ENCODE measurements around the gene NAA20. TPM values are rescaled to one million over a fixed set of nuclear protein-coding genes. Genes with fewer than 3 reads are reported as not detected.

Gene NAA20
- total and polyA plus RNA-seq, 4 donors = 33.6 to 143 (median 59.9) TPM

- no peak for ATAC-seq (ENCODE audit: insufficient read depth, low FRiP score)
- Histone ChIP-seq H3K4me3 (no peak overlapping the region), H3K4me1 (ENCODE audit: control insufficient read depth in 5 of 5, insufficient read depth in 5 of 5, low read length in 5 of 5) (peaks cover 4 to 23% (median 8%) of the 10 kb centered on the region in 5 donors), H3K9me3 (ENCODE audit: control insufficient read depth in 4 of 4, insufficient read depth in 3 of 4, low read length in 3 of 4) (no peaks in the 10 kb centered on the region), H3K9ac (ENCODE audit: insufficient read depth in 1 of 2, low read length in 2 of 2) (no peak overlapping the region), H3K27me3 (ENCODE audit: control insufficient read depth in 3 of 3, insufficient read depth in 3 of 3, low read length in 2 of 3) (peaks cover 0 to 2% (median 0%) of the 10 kb centered on the region in 3 donors), H3K36me3 (ENCODE audit: control insufficient read depth in 4 of 4, insufficient read depth in 4 of 4, low read length in 4 of 4) (peaks cover 3 to 12% (median 10%) of the 10 kb centered on the region in 4 donors), H3K27ac (ENCODE audit: low read depth in 1 of 2, low read length in 1 of 2) (no peak overlapping the region)
- 69 to 73% methylated on average over 7 of the region's 7 CpGs for WGBS, 2 donors
- DNase-seq = no peak
- TF ChIP-seq CTCF (IDR thresholded peaks at IDR 0.05; ENCODE audit: control extremely low read depth, extremely low read depth) = no peak
These were observed 11.8 kb upstream of the NAA20 start for GRCh38 chr20:20005342-20005741.

DNA sequence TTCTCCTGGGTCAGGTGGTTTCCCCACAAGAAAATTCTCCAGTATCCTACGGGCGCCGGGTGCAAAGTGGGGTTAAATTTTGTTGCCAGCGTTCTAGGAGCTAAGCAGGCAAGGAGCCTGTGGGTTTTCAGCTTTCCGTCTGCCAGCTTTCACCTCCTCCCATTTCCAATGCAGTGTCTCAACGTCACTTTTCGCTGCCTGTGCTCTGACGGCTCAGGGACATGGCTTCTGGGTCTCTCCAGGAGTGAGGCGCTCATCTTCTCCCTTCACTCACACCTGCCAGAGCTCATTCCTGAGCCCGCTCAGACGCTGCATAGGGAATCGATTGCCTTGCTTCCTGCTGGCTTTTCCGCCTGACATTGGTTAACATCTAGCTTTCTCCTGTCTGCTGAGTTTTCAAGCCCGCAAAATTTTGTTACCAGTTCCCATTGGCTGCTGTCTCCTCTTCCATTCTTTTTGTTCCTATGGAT is 7.3 kb upstream of the NAA20 start:
- TF ChIP-seq CTCF (IDR thresholded peaks at IDR 0.05; ENCODE audit: control extremely low read depth, extremely low read depth) = no peak
- H3K4me1 ChIP-seq (ENCODE audit: control insufficient read depth in 5 of 5, insufficient read depth in 5 of 5, low read length in 5 of 5) = peaks cover 0 to 22% (median 8%) of the 10 kb centered on the region in 5 donors
- peaks cover 0 to 6% (median 0%) of the 10 kb centered on the region in 3 donors for H3K27me3 ChIP-seq (ENCODE audit: control insufficient read depth in 3 of 3, insufficient read depth in 3 of 3, low read length in 2 of 3)
- no peaks in the 10 kb centered on the region for H3K9me3 ChIP-seq (ENCODE audit: control insufficient read depth in 4 of 4, insufficient read depth in 3 of 4, low read length in 3 of 4)
- no peaks in the 10 kb centered on the region for H3K36me3 ChIP-seq (ENCODE audit: control insufficient read depth in 4 of 4, insufficient read depth in 4 of 4, low read length in 4 of 4)
- ATAC-seq (ENCODE audit: insufficient read depth, low FRiP score) (no peak), DNase-seq (peak in 2 of 3 donors; percentile 21 to 25)
- 63 to 74% methylated on average over 14 of the region's 14 CpGs for WGBS, 2 donors
- no peak overlapping the region for H3K9ac ChIP-seq (ENCODE audit: insufficient read depth in 1 of 2, low read length in 2 of 2)
- H3K4me3 ChIP-seq = no peak overlapping the region
- no peak overlapping the region for H3K27ac ChIP-seq (ENCODE audit: low read depth in 1 of 2, low read length in 1 of 2)

GRCh38 chr20:20010639-20011500 is 6.3 kb upstream of the NAA20 start:
- peaks cover 0 to 6% (median 0%) of the 10 kb centered on the region in 3 donors for H3K27me3 ChIP-seq (ENCODE audit: control insufficient read depth in 3 of 3, insufficient read depth in 3 of 3, low read length in 2 of 3)
- 46 to 56% methylated on average over 4 of the region's 4 CpGs for WGBS, 2 donors
- ATAC-seq (ENCODE audit: insufficient read depth, low FRiP score) (no peak), DNase-seq (peak; percentile 32 to 93 (median 89))
- H3K9me3 ChIP-seq (ENCODE audit: control insufficient read depth in 4 of 4, insufficient read depth in 3 of 4, low read length in 3 of 4) = no peaks in the 10 kb centered on the region
- peaks cover 0 to 22% (median 8%) of the 10 kb centered on the region in 5 donors for H3K4me1 ChIP-seq (ENCODE audit: control insufficient read depth in 5 of 5, insufficient read depth in 5 of 5, low read length in 5 of 5)
- peak overlapping the region in 1 of 2 donors; percentile 20 for H3K9ac ChIP-seq (ENCODE audit: insufficient read depth in 1 of 2, low read length in 2 of 2)
- H3K27ac ChIP-seq (ENCODE audit: low read depth in 1 of 2, low read length in 1 of 2) = peak overlapping the region in 1 of 2 donors; percentile 11
- H3K4me3 ChIP-seq = no peak overlapping the region
- no peaks in the 10 kb centered on the region for H3K36me3 ChIP-seq (ENCODE audit: control insufficient read depth in 4 of 4, insufficient read depth in 4 of 4, low read length in 4 of 4)
- no peak for TF ChIP-seq CTCF (IDR thresholded peaks at IDR 0.05; ENCODE audit: control extremely low read depth, extremely low read depth)
